Body of pancreas (tissue), 4 donors: Measurements from ENCODE around the gene ACTRT3. TPM values are rescaled to one million over a fixed set of nuclear protein-coding genes. Genes with fewer than 3 reads are reported as not detected.

Source experiments
- ATAC-seq: fragments of 150-250 bp; one replicate; pipeline ENCODE4 v1.9.1; 2016
- DNase-seq, 4 donors: peaks; one replicate each; pipeline ENCODE4 v3.0.0-alpha.2; 2019
- H3K27ac ChIP-seq, 4 donors: fragments of 200-600 bp; sonication (generic); 1 replicate in 3 of 4; 2 replicates in 1 of 4; pipeline versions ENCODE4 v1.5.1 to v1.6.1; 2016 to 2019; ENCODE audit warnings: mild to moderate bottlenecking in 1 of 4, mixed read lengths in 1 of 4, moderate library complexity in 1 of 4
- H3K27me3 ChIP-seq, 2 donors: fragments of 200-600 bp; sonication (generic); one replicate each; pipeline ENCODE4 v1.6.0; 2016; ENCODE audit warnings: mild to moderate bottlenecking in 1 of 2
- H3K36me3 ChIP-seq, 2 donors: fragments of 200-600 bp; sonication (generic); replicated peaks in 1 of 2; 2 replicates each; pipeline ENCODE4 v1.5.1; 2016; ENCODE audit warnings: low read depth in 2 of 2; ENCODE audit not compliant: insufficient read depth in 1 of 2
- H3K4me1 ChIP-seq: fragments of 200-600 bp; sonication (generic); one replicate; pipeline ENCODE4 v1.6.0; 2016
- H3K4me3 ChIP-seq, 2 donors: fragments of 200-600 bp; sonication (generic); 1 replicate in 1 of 2; 2 replicates in 1 of 2; pipeline ENCODE4 v1.5.1; 2016 to 2019
- H3K9me3 ChIP-seq, 3 donors: fragments of 200-600 bp; sonication (generic); 1 replicate in 2 of 3; 2 replicates in 1 of 3; pipeline ENCODE4 v1.5.1; 2016
- POLR2A ChIP-seq, 3 donors: fragments of 450-650 bp; IDR thresholded peaks; one replicate each; pipeline ENCODE4 v1.6.1; 2016; ENCODE audit warnings: antibody characterized with exemption in 3 of 3, mild to moderate bottlenecking in 2 of 3
- WGBS, 2 donors: methylation state at CpG; one replicate each; pipeline ENCODE4 v1.1.5; 2017; 5-methylcytosine and 5-hydroxymethylcytosine counted together
- intact Hi-C: fragments of 100-400 bp; cut with DNase I; formaldehyde crosslinking; loops from one replicate; pipeline ENCODE4 v1.15.1; 2023
- total RNA-seq, 2 donors: library from RNA; depleted of rRNA; stranded (reverse); fragments of >200 nt; gene quantifications; one replicate each; pipeline ENCODE4 v1.1.0, GENCODE V29; 2016
- TF ChIP-seq, protein P1 (sequence below), 7 experiments: fragments of 450-650 bp in 4 of 7; fragments of 200-600 bp in 3 of 7; sonication (generic) in 3 of 7; IDR thresholded peaks; one replicate each; pipeline ENCODE4 v1.5.1; 2016 to 2019; ENCODE audit warnings: antibody characterized with exemption in 7 of 7

The ACTRT3 gene
- total RNA-seq, 2 donors from 2014 or later, result 0.52 TPM; not detected in 1

DNA sequence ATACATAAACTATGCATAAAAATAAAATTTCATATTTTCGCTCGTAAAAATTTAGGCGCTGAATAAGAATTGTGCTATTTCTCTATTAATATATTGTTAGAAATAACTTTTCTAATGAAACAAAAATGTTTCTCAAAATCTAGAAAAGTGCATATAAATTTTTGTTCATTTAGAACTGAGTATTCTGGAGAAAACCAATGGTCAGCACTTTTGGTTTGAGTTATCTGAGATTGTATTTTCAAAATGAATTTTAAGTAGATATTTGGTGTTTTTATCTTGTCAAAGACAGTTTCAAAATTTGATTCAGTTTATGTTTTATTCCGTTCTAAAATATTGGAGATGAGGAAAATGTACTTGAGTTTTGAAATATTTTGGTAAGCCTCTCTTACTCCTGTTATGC, 17.8 kb upstream of the ACTRT3 start:
- DNase-seq (no peak), ATAC-seq (no peak)
- intact Hi-C loops, result no loop called here
- Histone ChIP-seq H3K27me3 (no peaks in the 10 kb centered on the region), H3K4me3 (no peak overlapping the region), H3K4me1 (no peaks in the 10 kb centered on the region), H3K9me3 (no peaks in the 10 kb centered on the region), H3K36me3 (peaks cover 10 to 31% of the 10 kb centered on the region in 2 donors), H3K27ac (no peak overlapping the region)
- TF ChIP-seq POLR2A (IDR thresholded peaks at IDR 0.05), result no peak
- TF ChIP-seq, protein P1, sequence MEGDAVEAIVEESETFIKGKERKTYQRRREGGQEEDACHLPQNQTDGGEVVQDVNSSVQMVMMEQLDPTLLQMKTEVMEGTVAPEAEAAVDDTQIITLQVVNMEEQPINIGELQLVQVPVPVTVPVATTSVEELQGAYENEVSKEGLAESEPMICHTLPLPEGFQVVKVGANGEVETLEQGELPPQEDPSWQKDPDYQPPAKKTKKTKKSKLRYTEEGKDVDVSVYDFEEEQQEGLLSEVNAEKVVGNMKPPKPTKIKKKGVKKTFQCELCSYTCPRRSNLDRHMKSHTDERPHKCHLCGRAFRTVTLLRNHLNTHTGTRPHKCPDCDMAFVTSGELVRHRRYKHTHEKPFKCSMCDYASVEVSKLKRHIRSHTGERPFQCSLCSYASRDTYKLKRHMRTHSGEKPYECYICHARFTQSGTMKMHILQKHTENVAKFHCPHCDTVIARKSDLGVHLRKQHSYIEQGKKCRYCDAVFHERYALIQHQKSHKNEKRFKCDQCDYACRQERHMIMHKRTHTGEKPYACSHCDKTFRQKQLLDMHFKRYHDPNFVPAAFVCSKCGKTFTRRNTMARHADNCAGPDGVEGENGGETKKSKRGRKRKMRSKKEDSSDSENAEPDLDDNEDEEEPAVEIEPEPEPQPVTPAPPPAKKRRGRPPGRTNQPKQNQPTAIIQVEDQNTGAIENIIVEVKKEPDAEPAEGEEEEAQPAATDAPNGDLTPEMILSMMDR (IDR thresholded peaks at IDR 0.05), result no peak
- 98% methylated on average over 4 of the region's 4 CpGs for WGBS, 2 donors

DNA sequence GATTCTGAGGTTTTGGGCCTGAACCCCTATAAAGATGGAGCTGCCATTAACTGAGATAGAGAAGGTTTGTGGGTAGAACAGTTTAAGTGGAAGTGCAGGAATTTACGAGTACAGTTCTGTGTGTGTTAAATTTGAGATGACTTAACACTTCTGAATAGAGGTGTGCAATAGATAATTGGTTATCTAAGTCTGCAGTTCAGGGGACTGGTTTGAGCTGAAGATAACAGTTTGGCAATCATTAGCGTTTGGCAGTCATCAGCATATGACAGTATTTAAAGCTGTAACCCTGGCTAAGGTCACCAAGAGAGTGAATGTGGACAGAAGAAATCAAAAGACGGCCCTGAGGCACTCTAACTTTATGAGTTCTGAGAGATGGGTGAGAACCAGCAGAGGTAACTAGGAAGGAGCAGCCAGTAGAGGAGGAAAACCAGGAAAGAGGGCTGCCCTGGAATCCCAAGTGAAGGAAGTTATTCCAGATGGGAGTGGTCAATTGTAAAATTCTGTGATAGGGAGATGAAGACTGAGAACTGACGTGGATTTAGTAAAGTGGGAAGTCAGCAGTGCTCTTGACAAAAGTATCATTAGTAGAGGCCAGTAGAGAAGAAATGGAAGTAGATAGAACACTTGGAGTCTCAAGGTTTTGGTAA, 12.0 kb upstream of the ACTRT3 start:
- 74 to 83% methylated on average over 4 of the region's 4 CpGs for WGBS, 2 donors
- Histone ChIP-seq H3K9me3 (no peaks in the 10 kb centered on the region), H3K4me1 (peaks cover under 1% of the 10 kb centered on the region), H3K36me3 (peaks cover 3 to 41% of the 10 kb centered on the region in 2 donors), H3K27me3 (no peaks in the 10 kb centered on the region), H3K27ac (no peak overlapping the region), H3K4me3 (no peak overlapping the region)
- intact Hi-C loops, result no loop called here
- ATAC-seq (no peak), DNase-seq (no peak)
- no peak for TF ChIP-seq POLR2A (IDR thresholded peaks at IDR 0.05)
- TF ChIP-seq, protein P1 (IDR thresholded peaks at IDR 0.05), result no peak

DNA sequence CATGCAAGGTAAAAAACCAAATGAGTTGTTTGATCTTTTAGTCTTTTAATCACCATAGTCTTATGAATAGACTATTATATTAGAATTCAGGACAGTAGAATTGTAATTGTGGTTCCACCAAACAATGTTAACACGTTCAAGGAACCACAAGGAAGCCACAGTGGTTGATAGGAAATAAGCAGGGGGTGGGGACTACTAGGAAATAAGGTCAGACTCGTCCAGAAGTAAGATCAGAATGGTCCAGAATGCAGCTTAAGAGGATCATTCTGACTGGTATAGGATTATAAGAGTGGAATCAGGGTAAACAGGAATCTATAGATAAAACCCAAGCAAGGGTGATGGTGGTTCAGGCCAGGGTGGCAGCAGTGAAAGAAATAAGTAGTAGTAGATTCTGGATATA, 11.4 kb upstream of the ACTRT3 start:
- ATAC-seq (no peak), DNase-seq (no peak)
- no peak overlapping the region for H3K4me3 ChIP-seq
- intact Hi-C loops, result no loop called here
- H3K36me3 ChIP-seq, result peaks cover 3 to 38% of the 10 kb centered on the region in 2 donors
- TF ChIP-seq, protein P1 (IDR thresholded peaks at IDR 0.05), result no peak
- TF ChIP-seq POLR2A (IDR thresholded peaks at IDR 0.05), result no peak
- H3K27me3 ChIP-seq, result no peaks in the 10 kb centered on the region
- 57 to 73% methylated on average over 2 of the region's 2 CpGs for WGBS, 2 donors
- peaks cover 6% of the 10 kb centered on the region for H3K4me1 ChIP-seq
- no peaks in the 10 kb centered on the region for H3K9me3 ChIP-seq
- H3K27ac ChIP-seq, result no peak overlapping the region

DNA sequence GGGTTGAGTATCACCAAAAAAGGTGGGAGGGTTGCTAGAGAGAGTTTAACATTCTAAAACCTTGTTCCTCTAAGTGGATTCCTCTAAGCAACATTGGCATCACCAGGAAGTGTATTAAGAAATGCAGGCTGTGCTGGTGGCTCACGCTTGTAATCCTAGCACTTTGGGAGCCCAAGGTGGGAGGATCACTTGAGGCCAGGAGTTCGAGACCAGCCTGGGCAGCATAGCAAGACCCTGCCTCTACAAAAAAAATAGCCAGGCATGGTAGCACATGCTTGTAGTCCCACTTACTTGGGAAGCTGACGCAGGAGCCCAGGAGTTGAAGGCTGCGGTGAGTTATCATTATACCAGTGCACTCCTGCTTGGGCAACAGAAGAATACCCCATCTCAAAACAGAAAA, 8.5 kb upstream of the ACTRT3 start:
- ATAC-seq (no peak), DNase-seq (no peak)
- no peaks in the 10 kb centered on the region for H3K9me3 ChIP-seq
- no peak overlapping the region for H3K27ac ChIP-seq
- H3K27me3 ChIP-seq, result no peaks in the 10 kb centered on the region
- H3K36me3 ChIP-seq, result peaks cover 0 to 30% of the 10 kb centered on the region in 2 donors
- H3K4me3 ChIP-seq, result no peak overlapping the region
- WGBS, 2 donors, result 89 to 95% methylated on average over 4 of the region's 4 CpGs
- intact Hi-C loops, result no loop called here
- peaks cover 26% of the 10 kb centered on the region for H3K4me1 ChIP-seq
- TF ChIP-seq, protein P1 (IDR thresholded peaks at IDR 0.05), result no peak

DNA sequence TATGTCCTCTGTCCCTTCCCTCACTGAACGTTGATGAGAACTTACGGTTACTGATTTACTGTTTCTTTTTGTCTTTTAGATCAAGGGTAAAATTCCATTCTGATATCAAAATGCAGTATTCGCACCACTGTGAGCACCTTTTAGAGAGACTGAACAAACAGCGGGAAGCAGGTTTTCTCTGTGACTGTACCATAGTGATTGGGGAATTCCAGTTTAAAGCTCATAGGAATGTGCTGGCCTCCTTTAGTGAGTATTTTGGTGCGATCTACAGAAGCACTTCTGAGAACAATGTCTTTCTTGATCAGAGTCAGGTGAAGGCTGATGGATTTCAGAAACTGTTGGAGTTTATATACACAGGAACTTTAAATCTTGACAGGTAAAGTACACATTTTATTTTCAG, 4.8 kb upstream of the ACTRT3 start:
- Histone ChIP-seq H3K4me3 (no peak overlapping the region), H3K4me1 (peaks cover 26% of the 10 kb centered on the region), H3K36me3 (peaks cover 0 to 6% of the 10 kb centered on the region in 2 donors), H3K27ac (peak overlapping the region in 1 of 4 donors; percentile 100), H3K27me3 (no peaks in the 10 kb centered on the region), H3K9me3 (no peaks in the 10 kb centered on the region)
- 25 to 32% methylated on average over 5 of the region's 5 CpGs for WGBS, 2 donors
- TF ChIP-seq, protein P1 (IDR thresholded peaks at IDR 0.05), result no peak
- TF ChIP-seq POLR2A (IDR thresholded peaks at IDR 0.05), result no peak
- no peak for DNase-seq
- intact Hi-C loops, result no loop called here
- no peak for ATAC-seq
